SKM-1 treated with dmso at 0.1 percent for 144 hours (cell line): ENCODE data around the gene KCNK15.

ENCODE experiments used
- DNase-seq: peaks from one replicate; lab custom pipeline; 2025; ENCODE audit not compliant: unreplicated experiment; lab: John Stamatoyannopoulos, UW

Gene KCNK15

DNA sequence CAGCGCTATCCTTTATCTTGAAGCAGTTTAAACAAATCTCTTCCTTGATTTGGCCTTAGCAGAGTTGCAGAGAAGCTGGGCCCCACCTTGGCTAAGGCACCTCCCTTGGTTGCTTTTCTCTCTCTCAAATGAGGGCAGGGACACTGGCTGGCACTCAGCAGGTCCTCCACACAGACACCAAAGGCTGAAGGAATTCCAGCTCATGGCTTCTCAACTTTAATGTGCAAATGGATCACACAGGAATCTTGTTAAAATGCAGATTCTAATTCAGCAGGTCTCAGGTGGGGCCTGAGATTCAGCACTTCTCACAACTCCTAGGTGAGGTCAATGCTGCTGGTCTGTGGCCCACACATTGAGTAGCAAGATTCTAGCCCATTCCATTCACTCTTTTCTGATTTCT is 39.0 kb downstream of the KCNK15 start:
- no peak for DNase-seq

GRCh38 chr20:44785768-44786167 is 40.1 kb downstream of the KCNK15 start:
- DNase-seq, result no peak

DNA sequence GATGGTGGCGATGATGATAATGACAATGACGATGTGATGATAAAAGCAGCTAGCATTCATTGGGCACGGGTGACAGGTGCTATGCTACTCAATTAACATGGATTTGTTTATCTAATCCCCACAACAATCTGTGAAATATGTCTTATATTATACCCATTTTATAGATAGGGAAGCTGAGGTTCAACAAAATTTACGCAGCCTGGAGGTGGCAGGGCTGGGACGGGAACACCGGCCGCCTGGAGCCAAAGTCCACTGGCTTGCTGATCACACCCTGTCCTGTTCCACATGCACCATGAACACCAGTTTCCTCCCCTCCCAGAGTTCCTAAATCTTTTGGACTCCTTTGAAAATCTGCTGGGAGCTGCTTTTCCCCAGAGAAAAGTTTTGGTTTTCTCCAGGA is 41.6 kb downstream of the KCNK15 start:
- no peak for DNase-seq

- DNase-seq, result no peak
These were observed 43.2 kb downstream of the KCNK15 start for GRCh38 chr20:44788706-44789456.

- no peak for DNase-seq
These were observed 45.2 kb downstream of the KCNK15 start for GRCh38 chr20:44790638-44791393.

DNA sequence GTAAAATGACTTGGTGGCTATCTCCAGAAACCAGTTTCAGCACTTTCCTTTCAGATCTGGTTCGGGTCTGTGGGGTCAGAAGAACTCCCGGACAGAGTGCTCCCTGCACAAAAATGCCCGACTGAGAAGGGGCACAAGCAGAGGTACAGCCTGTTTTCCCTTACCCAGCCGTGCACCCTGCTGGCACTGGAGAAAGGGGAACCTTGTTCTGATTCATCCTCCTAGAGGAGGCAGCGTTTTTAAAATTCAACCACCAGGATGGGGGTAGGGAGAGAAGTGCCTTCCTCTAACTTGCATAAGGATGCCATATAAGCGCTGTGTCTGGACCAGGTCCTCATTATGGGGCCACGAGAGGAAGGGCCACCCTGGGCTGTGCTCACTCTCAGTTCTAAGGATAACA is 47.1 kb downstream of the KCNK15 start:
- DNase-seq, result no peak

GRCh38 chr20:44795836-44796235 is 50.2 kb downstream of the KCNK15 start:
- DNase-seq, result no peak

- no peak for DNase-seq
These were observed 50.6 kb downstream of the KCNK15 start for GRCh38 chr20:44796311-44796710.

- no peak for DNase-seq
These were observed 51.2 kb downstream of the KCNK15 start for GRCh38 chr20:44796758-44797457.

- DNase-seq, result no peak
These were observed 54.0 kb downstream of the KCNK15 start for GRCh38 chr20:44799691-44800090.

GRCh38 chr20:44800391-44801046 is 54.9 kb downstream of the KCNK15 start:
- DNase-seq, result no peak
